Measurements from ENCODE around the gene SDR42E2. TPM values are rescaled to one million over a fixed set of nuclear protein-coding genes. Genes with fewer than 3 reads are reported as not detected.

SDR42E2 gene
- total and polyA plus RNA-seq, 2 of the 8 experiments (the other 6 are each of a cell fraction or from before 2014, with no cell fraction given), result 0.08 TPM; not detected in 1

GRCh38 chr16:22220069-22220440, 57.7 kb downstream of the SDR42E2 start:
- no peaks in the 10 kb centered on the region for H3K23me2 ChIP-seq (ENCODE audit: low read depth, low read length)
- POLR2A ChIA-PET (ENCODE audit: partially characterized antibody), result interaction anchor here (1.0 to 3.7 kb wide), 2 partner anchors 10 to 11 kb away, joined by 3 to 14 read pairs; no protein-coding TSS in a partner anchor
- no peak overlapping the region for H3K4me2 ChIP-seq (ENCODE audit: insufficient read depth in 1 of 2, low read depth in 2 of 2, low read length in 2 of 2)
- no peak overlapping the region for H3K27ac ChIP-seq (ENCODE audit: low read depth, low read length)
- no peak overlapping the region for H3K9ac ChIP-seq (replicated peaks in 1 of 4; ENCODE audit: extremely low read depth in 1 of 4, low read depth in 3 of 4, low read length in 3 of 4)
- H3K4ac ChIP-seq (replicated peaks; ENCODE audit: insufficient read length, low read depth, low read length), result no peak overlapping the region
- WGBS, 2 experiments (ENCODE audit: extremely low coverage in 1 of 2, insufficient coverage in 1 of 2, insufficient read length in 1 of 2, insufficient replicate concordance in 2 of 2, low coverage in 1 of 2, low lambda C conversion rate in 2 of 2, missing lambda C conversion rate in 1 of 2), result 96% methylated on average over 11 of the region's 11 CpGs; no CpG with 5 or more reads in 1 of the 2 experiments
- peaks cover 0 to 1% of the 10 kb centered on the region in 2 experiments for H4K20me1 ChIP-seq (replicated peaks in 1 of 2; ENCODE audit: control insufficient read depth in 1 of 2, insufficient read depth in 2 of 2, low read length in 2 of 2)
- no peak overlapping the region for H2BK5ac ChIP-seq (ENCODE audit: low read depth, low read length)
- no peak overlapping the region for H2BK15ac ChIP-seq (ENCODE audit: low read length)
- DNase-seq (ENCODE audit: low read depth in 1 of 2, low spot score in 2 of 2) (no peak), FAIRE-seq (no peak)
- no peaks in the 10 kb centered on the region for H3K9me3 ChIP-seq (ENCODE audit: insufficient read depth in 2 of 2, low read depth in 1 of 2, low read length in 1 of 2)
- H2AFZ ChIP-seq (ENCODE audit: low read length), result no peak overlapping the region
- no peak overlapping the region for H3K18ac ChIP-seq (ENCODE audit: extremely low read depth, low read length)
- peak overlapping the region; percentile 22; the same call in 1 of the 2 replicates for H4K8ac ChIP-seq (ENCODE audit: extremely low read depth, insufficient read depth, low read length)
- no peaks in the 10 kb centered on the region for H3K4me1 ChIP-seq (replicated peaks in 1 of 4; ENCODE audit: control insufficient read depth in 3 of 4, insufficient read depth in 4 of 4, low read length in 3 of 4)
- H3K23ac ChIP-seq (ENCODE audit: insufficient read length), result no peak overlapping the region
- H2AK5ac ChIP-seq (ENCODE audit: low read depth, low read length), result no peak overlapping the region
- no peak overlapping the region for H4K5ac ChIP-seq (ENCODE audit: insufficient read length, low read depth, low read length)
- H2BK12ac ChIP-seq (ENCODE audit: low read depth, low read length), result no peak overlapping the region
- H3K56ac ChIP-seq (replicated peaks; ENCODE audit: insufficient read length, low read depth, low read length), result no peak overlapping the region
- no peaks in the 10 kb centered on the region for H3K27me3 ChIP-seq (replicated peaks in 1 of 4; ENCODE audit: control insufficient read depth in 3 of 4, extremely low read depth in 1 of 4, insufficient read depth in 3 of 4, low read length in 3 of 4)
- H3K79me2 ChIP-seq (ENCODE audit: control insufficient read depth in 1 of 2, insufficient read depth in 2 of 2, low read length in 2 of 2), result peaks cover 0 to 7% of the 10 kb centered on the region in 2 experiments; a peak in 1 of 4 replicates
- CTCF ChIA-PET (ENCODE audit: partially characterized antibody), result interaction anchor here (0.5 to 1.8 kb wide), 11 partner anchors 11 to 1680 kb away, joined by 3 to 11 read pairs (median 3); partner anchors contain the start of gene EEF2K
- no peak overlapping the region for H3K14ac ChIP-seq (ENCODE audit: insufficient read length)
- no peaks in the 10 kb centered on the region; the same call in 1 of the 2 replicates for H3K79me1 ChIP-seq (ENCODE audit: low read depth, low read length)
- no peak overlapping the region for H2BK20ac ChIP-seq (ENCODE audit: low read length)
- H4K91ac ChIP-seq (replicated peaks; ENCODE audit: insufficient read length, low read length), result no peak overlapping the region
- no peak overlapping the region for H2BK120ac ChIP-seq (replicated peaks; ENCODE audit: low read depth, low read length)
- H3K4me3 ChIP-seq (ENCODE audit: extremely low read depth in 1 of 4, insufficient read depth in 2 of 4, low read depth in 3 of 4, low read length in 4 of 4), result no peak overlapping the region
- no peaks in the 10 kb centered on the region for H3K36me3 ChIP-seq (ENCODE audit: control insufficient read depth in 2 of 4, insufficient read depth in 4 of 4, low read length in 3 of 4)
- no peak for TF ChIP-seq SP4 (IDR thresholded peaks at IDR 0.05; ENCODE audit: low read length)
- no peak for TF ChIP-seq EP300 (IDR thresholded peaks at IDR 0.05; ENCODE audit: borderline replicate concordance in 1 of 2, low read depth in 2 of 2, low read length in 2 of 2)
- TF ChIP-seq HDAC2 (IDR thresholded peaks at IDR 0.05; ENCODE audit: borderline replicate concordance in 1 of 2, low read depth in 2 of 2, low read length in 2 of 2), result no peak
- no peak for TF ChIP-seq SP2 (IDR thresholded peaks at IDR 0.05; ENCODE audit: low read length)
- no peak for TF ChIP-seq GABPA (IDR thresholded peaks at IDR 0.05; ENCODE audit: borderline replicate concordance, insufficient read depth, low read length)
- TF ChIP-seq GTF2F1 (IDR thresholded peaks at IDR 0.05; ENCODE audit: borderline replicate concordance, low read depth, low read length), result no peak
- no peak for TF ChIP-seq E2F6 (IDR thresholded peaks at IDR 0.05)
- TF ChIP-seq POU5F1 (IDR thresholded peaks at IDR 0.05; ENCODE audit: low read depth, low read length), result no peak
- TF ChIP-seq ZNF274 (IDR thresholded peaks at IDR 0.05; ENCODE audit: borderline replicate concordance, extremely low read depth, low read length), result no peak
- no peak for TF ChIP-seq CTCF (IDR thresholded peaks at IDR 0.05; ENCODE audit: control extremely low read depth in 1 of 3, insufficient read depth in 1 of 3, low read depth in 1 of 3, low read length in 3 of 3)
